Activated CD8-positive, alpha-beta memory T cell treated with anti-CD3 and anti-CD28 coated beads, Interleukin-2, amount 50 U/mL, for 1 hour (primary cell): ENCODE data around the gene CEMIP.

Experiments
- DNase-seq: peaks from one replicate; pipeline ENCODE4 v3.0.0-alpha.2; 2020; ENCODE audit errors: extremely low read depth

CEMIP gene

DNA sequence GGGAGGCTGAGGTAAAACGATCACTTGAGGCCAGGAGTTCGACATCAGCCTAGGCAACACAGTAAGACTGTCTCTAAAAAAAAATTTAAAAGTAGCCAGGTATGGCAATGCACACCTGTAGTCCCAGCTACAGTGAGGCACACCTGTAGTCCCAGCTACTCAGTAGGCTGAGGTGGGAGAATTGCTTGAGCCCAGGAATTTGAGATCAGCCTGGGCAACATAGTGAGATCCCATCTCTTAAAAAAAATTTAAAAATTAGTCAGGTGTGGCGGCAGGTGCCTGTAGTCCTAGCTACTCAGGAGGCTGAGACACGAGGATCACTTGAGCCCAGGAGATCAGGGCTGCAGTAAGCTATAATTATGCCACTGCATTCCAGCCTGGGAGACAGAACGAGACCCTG lies 203.7 kb downstream of the CEMIP start:
- no peak for DNase-seq

DNA sequence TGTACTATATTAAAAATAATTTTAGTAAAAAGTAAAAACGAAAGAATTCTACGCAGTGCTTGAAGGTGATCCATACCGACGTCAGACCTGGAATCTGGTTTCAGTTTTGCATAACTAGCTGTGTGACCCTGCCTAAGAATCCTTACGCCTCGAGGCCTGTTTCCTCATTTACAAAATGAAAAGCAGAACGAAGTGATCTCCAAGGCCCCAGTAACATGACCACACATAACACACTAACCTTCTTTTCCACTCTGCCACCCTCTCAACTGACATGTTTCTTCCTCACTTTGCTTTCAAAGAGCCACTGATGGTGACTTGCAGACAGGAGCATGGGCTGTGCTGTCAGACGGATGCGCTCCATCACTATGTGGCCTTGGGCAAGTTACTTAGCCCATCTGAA lies 205.7 kb downstream of the CEMIP start:
- no peak for DNase-seq

GRCh38 chr15:80985981-80986380 lies 206.8 kb downstream of the CEMIP start:
- DNase-seq, result no peak

- no peak for DNase-seq
Observed at GRCh38 chr15:80986487-80986886, 207.3 kb downstream of the CEMIP start.

DNA sequence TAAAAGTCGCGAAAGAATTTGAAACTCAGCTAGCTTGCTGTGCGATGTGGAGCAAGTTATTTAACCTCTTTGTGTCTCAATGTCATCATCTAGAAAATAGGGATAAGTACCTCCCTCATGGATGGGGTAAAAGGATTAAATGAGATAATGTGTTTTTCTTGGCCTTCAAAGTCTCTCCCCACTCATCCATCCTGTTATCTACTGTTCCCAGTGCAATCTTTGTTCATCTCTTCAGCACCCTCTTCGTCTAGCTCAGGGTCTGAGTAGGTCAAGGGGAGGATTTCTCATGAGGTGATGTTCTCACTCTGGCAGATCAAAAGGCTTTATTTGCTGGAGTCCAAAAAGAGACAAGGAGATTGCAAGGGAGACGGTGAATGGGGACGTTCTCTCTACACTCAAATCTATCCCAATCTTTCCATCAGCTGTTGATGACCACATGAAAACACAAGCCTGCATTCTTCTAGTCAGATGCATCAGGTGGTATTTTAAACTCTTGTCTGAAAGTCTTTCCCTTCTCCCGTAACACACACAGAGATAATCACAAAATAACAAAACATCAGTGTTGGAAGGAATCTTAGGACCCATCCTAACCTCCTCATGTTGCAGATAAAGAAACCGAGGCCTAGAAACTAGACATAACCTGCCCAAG lies 209.1 kb downstream of the CEMIP start:
- DNase-seq, result no peak

DNA sequence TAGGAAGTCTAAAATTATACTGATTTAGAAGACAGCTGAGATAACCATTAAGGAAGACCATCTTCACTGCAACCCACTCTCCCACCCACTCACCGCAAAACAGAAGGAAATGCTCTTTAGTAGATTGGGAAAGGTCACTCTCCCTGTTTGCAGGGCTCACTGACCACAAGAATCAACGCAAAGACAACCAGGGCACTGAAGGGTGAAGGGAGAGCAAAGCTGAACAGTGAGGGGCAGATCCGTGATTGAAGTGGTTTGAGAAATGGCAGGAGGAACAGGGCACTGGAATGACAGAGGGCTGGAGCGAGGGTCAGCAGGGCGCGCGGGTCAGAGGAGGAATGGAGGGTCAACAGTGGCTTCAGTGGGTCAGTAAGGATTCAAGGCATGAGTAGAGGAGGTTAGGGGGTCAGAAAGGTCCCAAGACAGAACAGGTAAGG lies 209.9 kb downstream of the CEMIP start:
- no peak for DNase-seq

- peak; percentile 83 for DNase-seq
Observed at GRCh38 chr15:80989518-80990478, 210.6 kb downstream of the CEMIP start, which contains the start of gene MESD. Gene MESD (minus strand): TSS chr15:80989819. CDS start chr15:80989791, 28 bp downstream.

DNA sequence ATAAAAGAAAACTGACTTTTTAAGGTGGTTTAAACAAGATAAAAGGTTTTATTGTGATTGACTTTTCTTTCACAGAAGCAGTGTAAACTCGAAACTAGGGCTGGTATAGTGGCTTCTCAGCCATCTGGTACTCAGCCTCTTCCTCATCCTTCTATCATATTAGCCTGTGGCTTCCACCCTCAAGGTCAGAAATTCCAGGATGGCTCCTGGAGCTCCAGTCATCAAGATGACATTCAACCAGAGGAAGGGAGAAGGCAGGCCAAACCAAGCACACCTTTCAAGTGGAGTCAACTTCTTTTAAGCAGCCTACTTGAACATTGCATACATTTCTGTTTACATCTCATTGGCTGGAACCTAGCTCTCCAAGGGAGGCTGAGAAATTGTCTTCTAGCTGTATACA lies 211.8 kb downstream of the CEMIP start:
- DNase-seq, result no peak

GRCh38 chr15:80991421-80991820 lies 212.3 kb downstream of the CEMIP start:
- no peak for DNase-seq

DNA sequence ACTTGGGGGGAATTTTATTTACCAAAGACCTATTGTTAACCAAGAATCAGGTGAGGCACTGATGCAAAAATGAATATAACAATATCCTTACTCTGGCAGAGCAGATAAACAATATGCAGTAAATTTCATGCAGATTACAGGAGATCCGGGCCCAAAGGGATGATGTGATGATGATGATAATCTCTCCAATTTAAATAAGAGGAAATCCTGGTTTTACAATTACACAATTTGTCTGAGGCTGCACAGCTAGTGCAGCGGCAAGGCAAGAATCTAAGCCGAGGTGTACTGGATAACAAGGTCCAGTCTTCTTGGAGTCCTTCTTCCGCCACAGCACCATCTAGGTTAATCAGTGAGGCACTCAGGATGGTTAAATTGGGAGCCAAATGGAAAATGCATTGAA lies 212.8 kb downstream of the CEMIP start:
- DNase-seq, result no peak

- no peak for DNase-seq
Observed at GRCh38 chr15:80992441-80992840, 213.3 kb downstream of the CEMIP start.

- DNase-seq, result no peak
Observed at GRCh38 chr15:80996247-80996646, 217.1 kb downstream of the CEMIP start.

DNA sequence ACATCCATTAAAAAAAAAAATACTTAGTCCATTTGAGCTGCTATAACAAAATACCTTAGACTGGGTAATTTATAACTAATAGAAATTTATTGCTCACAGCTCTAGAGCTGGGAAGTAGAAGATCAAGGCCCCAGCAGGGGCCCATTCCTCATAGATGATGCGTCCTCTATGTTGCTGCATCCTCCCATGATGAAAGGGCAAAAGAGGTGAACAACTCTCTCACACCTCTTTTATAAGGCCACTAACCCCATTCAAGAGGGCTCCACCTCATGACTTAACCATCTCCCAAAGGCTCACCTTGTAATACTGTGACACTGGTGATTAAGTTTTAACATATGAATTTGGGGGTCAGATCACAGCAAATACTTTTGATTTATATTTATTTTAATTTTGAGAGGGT lies 218.5 kb downstream of the CEMIP start:
- DNase-seq, result no peak

GRCh38 chr15:80998251-80998650 lies 219.1 kb downstream of the CEMIP start:
- DNase-seq, result no peak

- no peak for DNase-seq
Observed at GRCh38 chr15:80999623-81000036, 220.5 kb downstream of the CEMIP start.

DNA sequence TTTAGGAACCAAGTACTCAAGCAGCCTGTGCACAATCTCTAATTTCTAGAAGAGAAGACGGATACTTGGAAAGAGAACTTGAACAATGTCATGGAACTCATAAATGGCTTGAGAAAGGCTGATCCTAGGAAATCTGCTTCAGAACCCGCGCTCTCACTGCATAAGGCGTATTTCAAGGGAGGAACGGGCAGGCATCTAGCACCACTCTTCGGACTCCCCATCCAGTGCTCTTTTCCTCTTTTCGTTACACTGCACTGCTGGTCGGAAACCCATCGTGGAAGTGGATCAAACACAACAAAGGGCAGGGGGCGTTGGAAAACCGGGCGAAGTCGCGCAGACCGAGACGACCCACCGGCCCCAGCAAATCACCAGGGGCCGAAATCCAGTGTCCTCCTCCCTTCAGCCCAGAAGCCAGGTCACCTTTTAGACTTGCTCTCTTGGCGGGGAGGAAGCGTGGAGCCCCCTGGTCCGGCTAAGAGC lies 221.0 kb downstream of the CEMIP start:
- no peak for DNase-seq

DNA sequence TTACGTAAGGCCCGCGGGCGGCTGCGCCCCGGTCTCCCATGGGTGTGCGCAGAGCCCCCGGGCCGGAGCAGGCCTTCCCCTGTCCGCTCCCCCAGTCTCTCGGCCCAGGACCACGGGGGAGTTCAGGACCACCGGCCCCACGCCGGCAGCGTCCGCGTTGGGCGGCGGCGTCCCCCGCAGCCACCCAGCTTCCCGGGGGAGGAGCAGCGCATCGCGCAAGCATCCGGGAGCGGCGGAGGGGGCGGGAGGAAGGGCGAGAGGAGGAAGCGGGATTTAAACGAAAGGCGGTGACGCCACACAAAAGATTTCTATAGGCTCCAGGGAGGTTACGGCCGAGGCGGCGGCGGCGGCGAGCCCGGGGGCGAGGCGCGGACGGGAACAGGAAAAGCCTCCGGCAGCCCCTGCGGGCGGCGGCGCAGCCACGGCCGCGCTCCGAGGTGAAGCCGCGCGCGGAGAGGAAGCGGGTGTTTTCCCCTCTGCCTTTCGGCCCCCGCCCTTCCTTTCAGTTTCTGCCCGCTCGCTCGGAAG lies 221.5 kb downstream of the CEMIP start, which contains the start of gene TLNRD1:
Gene TLNRD1, plus strand, starts transcription at position 300 of the 528 bp plus-strand sequence. CDS start 1,349 bp downstream, outside the sequence.
- DNase-seq, result peak; percentile 48
